Endometrial microvascular endothelial cells (primary cell): ENCODE data around the gene CTNNA3. TPM values are rescaled to one million over a fixed set of nuclear protein-coding genes. Genes with fewer than 3 reads are reported as not detected.

Experiments used
- in situ Hi-C: cut with HindIII; loops from 2 replicates; pipeline ENCODE4 v1.10.0; 2017; ENCODE audit warnings: low sequenced_read_pairs, low pct_unique_long_range_greater_than_20kb; ENCODE audit errors: inconsistent ontology term
- total RNA-seq: library from RNA; depleted of rRNA; stranded (reverse); fragments of >200 nt; gene quantifications from one replicate; pipeline ENCODE4 v1.2.3, GENCODE V29; 2015; ENCODE audit errors: inconsistent ontology term

CTNNA3 gene
- total RNA-seq, 1 donor from 2014 or later: not detected

DNA sequence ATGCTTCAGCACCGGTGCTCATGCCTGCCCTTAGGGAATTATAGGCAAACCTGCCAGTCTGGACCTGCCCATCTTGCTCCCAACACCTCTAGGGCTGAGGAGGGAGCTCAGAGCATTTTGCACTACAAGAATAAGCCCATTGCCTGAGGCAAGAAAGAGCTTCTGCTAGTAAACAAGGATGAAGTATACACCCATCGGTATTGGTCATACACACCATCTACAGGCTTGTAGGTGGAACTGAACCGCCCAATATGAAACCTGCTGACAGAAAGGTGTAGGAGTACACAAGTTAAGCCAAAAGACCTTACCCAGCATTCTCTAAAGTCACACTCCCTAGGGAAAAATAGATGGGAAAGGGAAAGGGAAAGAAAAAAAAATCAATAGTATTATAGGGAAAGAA is 1727.1 kb downstream of the CTNNA3 start:
- in situ Hi-C loops: no loop called here

GRCh38 chr10:65968437-65968836 is 1727.6 kb downstream of the CTNNA3 start:
- in situ Hi-C loops: no loop called here

- in situ Hi-C loops: no loop called here
These were observed 1731.8 kb downstream of the CTNNA3 start for GRCh38 chr10:65964205-65964604.

- in situ Hi-C loops: no loop called here
These were observed 1743.9 kb downstream of the CTNNA3 start for GRCh38 chr10:65952086-65952485.

- in situ Hi-C loops: no loop called here
These were observed 1745.9 kb downstream of the CTNNA3 start for GRCh38 chr10:65950075-65950474.

GRCh38 chr10:65949526-65949925 is 1746.5 kb downstream of the CTNNA3 start:
- in situ Hi-C loops: no loop called here

- in situ Hi-C loops: no loop called here
These were observed 1750.9 kb downstream of the CTNNA3 start for GRCh38 chr10:65945061-65945460.

- in situ Hi-C loops: no loop called here
These were observed 1752.5 kb downstream of the CTNNA3 start for GRCh38 chr10:65943451-65943850.

DNA sequence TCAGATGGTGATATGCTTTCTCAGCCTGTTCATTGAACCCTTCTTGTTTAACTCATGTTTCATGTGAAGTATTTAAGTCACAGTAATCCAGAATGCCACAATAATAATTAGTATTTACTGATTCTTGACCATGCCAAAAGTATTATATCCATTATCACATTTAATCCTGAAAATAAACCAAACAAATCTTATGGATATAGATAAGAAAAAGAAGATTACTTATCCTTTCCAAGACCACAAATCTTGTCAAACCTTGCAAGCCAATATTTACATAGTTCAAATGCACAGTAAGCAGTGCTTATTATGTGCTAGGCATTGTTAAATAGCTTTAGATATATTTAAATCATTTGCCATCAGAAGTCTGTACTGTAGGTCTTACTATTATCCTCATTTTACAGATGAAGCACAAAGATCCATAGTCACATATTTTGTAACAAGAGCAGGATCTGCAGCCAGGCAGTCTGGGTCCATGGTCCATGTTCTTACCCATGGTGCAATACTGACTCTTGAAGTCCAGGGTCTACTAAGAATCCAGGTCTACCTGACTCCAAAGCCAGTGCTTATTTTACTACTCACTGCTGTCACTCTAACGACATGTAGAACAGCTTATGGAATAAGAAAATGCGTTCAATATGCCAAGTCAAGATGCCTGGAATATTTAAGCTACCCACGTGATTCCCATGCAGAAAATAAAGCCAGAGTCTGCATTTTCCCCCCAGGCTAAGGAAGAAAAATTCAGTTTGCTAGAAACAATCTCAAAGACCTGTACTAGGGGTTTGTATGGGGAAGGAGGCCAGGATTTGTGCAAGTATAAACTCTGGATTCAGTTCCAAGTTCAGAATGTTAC is 1755.0 kb downstream of the CTNNA3 start:
- in situ Hi-C loops: no loop called here

DNA sequence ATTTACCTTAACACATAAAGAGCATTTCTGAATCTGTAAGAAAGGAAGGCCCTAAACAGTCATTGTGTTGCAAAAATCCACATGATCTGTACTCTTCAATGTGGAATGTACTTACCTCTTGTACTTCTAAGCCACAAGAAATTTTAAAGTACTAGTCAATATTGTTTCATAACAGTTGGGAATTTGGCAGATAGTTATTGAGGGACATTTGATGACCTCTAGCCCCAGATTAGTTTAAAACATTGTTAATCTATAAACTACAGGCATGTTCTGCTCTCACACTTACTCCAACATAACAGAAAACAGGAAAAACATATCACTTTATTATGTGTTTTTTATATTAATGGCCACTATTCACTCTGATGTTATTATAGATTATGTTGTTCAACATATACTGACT is 1755.9 kb downstream of the CTNNA3 start:
- in situ Hi-C loops: no loop called here

DNA sequence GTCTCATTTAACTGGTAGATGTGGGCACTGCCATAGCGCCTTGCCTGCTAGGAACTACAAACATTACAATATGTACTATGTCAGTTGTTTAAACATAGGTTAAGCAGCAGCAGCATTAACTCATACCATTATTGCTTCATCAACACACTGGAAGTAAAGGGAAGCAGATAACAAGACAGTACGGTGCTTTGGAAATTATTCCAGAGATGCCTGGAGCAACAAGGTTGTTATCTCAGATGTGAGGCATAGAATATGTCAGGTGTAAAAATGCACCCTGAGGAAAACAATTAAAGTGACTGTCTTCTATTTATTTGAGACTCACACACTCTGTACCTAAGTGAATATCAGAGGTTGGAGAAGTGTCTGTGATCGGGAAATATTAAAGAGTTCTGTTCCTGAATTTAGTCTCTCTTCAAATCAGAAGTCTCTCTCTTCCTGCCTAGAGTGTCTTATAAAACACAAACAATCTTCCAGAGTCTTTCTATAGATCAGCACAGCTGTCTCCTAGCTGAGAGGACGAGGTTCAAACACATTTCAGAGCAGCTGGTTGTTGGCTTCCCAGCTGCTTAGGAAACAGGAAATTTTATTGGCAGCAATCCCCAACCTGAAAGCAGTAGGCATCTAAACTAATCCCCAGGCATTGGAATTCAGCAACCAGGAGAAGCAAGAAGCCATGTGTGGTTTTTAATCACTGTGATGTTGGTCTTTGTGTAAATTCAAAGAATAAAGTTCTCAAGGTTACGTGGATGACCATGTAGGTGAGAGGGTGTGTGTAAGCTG is 1764.5 kb downstream of the CTNNA3 start:
- in situ Hi-C loops: no loop called here

DNA sequence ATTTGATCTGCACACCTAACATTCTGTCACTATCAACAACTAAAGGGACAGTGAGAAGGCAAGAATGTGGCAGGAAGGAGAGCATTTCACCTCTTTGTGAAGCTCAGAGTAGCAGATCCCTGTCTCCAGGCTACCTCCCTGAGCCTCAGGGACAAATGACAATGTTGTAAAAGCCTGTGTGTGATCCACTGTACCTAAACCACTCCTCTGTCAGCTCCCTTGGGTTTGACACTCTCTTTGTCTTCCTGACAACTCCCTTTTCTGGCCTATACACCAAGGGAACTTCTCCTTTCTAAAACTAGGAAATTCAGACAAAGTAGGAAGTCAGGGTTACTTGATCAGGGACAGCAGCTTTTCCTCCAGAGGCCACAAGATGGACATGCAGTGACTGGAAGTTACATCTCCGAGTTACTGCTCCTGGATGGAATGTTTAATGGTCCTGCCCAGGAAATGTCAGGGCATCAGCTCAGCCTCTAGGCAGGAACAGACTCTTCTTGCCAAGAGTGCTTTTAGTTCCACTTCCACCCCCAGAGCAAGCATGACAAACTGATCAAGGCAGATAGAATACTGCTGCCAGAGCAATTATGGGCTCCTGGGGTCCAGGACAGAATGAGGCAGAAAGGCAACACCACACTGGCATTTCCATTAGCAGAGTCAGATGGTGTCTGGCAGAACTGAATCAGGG is 1784.7 kb downstream of the CTNNA3 start:
- in situ Hi-C loops: no loop called here

DNA sequence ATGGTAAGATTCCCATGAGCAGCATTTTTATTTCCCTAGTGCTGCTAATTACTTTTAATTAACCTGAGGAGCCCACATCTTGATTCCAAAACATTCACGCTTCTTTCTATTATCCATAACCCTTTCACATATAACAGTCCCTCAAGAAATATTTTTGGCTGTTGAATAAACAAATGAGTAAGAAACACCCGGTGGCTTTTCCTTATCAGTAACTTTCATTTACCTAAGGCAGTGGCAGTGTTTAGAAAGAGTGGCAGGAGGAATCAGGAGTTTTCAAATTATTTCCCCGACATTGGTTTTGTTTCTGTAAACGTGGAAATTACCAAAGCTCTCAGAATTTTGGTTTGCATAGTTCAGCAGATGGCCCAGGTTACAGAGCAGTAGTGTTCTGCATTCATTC is 1785.8 kb downstream of the CTNNA3 start:
- in situ Hi-C loops: no loop called here

- in situ Hi-C loops: no loop called here
These were observed 1788.7 kb downstream of the CTNNA3 start for GRCh38 chr10:65907199-65907712.

DNA sequence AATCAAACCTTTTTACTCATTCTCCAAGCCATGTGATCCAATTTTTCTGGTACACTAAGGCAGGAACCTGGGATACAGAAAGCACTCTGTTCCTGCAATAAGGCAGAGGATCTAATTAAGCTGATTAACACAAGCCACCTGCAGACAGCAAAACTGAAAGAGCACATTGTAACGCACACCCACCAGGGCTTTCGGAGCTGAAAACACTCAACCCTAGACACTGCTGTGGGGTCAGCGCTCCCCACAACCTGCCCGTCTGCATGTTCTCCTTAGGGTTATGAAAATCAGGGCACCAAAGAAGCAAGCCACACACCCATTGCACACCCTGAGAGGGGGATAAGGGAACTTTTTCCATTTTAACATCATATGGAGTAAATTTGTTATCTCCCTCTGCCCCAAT is 1792.4 kb downstream of the CTNNA3 start:
- in situ Hi-C loops: no loop called here

GRCh38 chr10:65900271-65900670 is 1795.7 kb downstream of the CTNNA3 start:
- in situ Hi-C loops: no loop called here

DNA sequence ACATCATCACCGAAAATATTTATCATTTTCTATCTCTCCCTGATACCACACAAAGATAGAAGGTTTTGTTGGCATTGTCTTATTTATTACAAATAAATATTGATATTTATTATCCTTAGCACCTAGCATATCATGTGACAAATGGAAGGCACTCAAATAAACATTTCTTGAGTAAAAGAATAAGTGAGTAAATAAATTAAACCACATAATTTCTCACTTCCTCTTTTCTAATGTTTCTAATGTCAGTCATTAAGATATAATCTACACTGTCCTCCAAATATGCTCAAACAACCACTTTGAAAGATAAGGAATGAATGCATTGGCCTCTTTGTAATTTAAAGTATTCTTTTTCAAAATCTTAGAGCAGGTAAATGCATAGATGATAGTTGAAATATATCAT is 1797.9 kb downstream of the CTNNA3 start:
- in situ Hi-C loops: no loop called here

GRCh38 chr10:65894961-65895360 is 1801.0 kb downstream of the CTNNA3 start:
- in situ Hi-C loops: no loop called here

- in situ Hi-C loops: no loop called here
These were observed 1801.6 kb downstream of the CTNNA3 start for GRCh38 chr10:65894379-65894778.
